GM19099 (cell line): ENCODE results near the gene BCL2L2.

Experiments used
- POLR2A ChIP-seq: IDR thresholded peaks from 3 replicates; pipeline ENCODE4 v1.6.1; 2011; ENCODE audit warnings: low read depth; ENCODE audit not compliant: insufficient read length; ENCODE audit errors: extremely low read depth

BCL2L2 gene, protein sequence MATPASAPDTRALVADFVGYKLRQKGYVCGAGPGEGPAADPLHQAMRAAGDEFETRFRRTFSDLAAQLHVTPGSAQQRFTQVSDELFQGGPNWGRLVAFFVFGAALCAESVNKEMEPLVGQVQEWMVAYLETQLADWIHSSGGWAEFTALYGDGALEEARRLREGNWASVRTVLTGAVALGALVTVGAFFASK

DNA sequence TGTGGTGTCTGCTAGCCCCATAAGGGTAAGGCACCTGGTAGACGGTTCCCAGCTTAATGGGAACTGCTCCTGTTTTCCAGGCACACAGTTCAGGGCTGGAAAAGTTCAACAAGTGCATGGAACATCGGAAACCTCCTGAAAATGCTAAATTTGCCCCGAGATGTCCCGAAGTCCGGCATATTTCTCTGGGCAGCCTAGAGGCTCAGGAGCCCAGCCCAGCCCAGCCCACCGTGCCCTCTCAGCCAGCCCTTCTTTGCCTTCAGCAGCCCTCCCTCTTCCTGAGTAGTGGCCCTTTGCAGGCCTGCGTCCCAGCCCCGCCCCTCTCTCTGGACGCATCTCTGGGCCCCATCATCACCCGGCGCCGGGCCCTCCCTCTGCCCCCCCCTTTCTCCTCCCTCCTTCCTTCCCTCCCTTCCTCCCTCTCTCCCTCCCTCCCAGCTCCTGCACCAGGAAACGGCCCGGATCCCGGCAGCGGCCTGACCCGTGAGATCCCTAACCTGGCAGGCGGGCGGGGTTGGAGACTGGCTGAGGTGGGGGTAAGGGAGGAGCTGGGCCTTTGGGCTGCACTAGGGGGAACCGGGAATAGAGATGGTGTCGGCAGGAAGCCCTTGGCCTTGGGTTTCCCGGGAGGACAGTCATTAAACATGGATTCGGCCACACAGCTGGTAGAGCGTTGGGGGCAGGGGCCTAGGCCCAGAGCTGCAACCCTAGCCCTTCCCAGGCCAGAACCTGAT, at the start of gene BCL2L2:
TSS of gene BCL2L2 (plus strand) at position 422 of the 734 bp plus-strand sequence. CDS start 935 bp downstream, outside the sequence.
- peak; percentile 84 for TF ChIP-seq POLR2A

DNA sequence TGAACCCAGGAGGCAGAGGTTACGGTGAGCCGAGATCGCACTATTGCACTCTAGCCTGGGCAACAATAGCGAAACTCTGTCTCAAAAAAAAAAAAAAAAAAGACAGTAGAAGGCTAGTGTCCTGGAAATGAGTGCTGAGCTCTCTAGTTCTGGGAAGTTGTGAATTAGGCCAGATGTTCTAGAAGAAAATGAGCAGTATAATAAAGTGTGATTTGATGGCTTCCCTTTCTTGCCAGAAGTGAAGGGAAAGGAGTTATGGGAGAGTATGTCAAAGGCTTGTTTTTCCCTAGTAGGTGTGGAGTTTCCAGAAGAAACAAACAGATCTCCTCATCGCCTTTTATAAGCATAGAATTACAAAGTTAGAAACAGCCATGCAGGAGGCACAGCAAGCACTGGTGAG, 48.4 kb upstream of the BCL2L2 start:
- TF ChIP-seq POLR2A, result no peak

DNA sequence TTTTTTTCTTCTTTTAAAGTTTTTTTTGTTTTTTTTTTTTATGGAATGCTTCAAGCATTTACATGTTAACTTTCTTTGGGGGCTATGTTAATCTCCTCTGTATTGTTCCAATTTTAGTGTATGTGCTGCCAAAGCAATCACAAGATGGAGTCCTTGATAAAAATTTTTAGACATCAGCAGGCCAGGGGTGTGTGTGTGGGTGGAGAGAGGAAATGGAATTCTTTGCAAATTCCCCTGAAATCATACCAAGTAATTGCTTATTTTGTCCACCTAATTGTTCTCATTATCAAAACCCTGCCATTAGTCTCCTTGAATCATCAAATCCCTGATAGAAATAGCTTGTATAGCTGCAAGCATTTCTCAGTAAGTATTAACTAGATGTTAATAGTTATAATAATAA, 47.2 kb upstream of the BCL2L2 start:
- TF ChIP-seq POLR2A, result no peak

DNA sequence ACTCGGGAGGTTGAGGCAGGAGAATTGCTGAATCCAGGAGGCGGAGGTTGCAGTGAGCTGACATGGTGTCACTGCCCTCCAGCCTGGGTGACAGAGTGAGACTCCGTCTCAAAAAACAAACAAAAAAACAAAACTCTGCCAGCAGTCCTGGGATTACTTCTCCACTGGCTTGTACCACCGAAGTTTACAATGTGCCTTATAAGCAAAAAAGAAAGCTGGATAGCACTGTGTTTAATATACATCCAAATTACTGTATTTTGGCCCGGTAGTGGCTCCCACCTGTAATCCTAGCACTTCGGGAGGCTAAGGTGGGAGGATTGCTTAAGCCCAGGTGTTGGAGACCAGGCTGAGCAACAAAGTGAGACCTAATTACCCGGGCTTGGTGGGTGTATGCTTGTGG, 37.4 kb upstream of the BCL2L2 start:
- no peak for TF ChIP-seq POLR2A

DNA sequence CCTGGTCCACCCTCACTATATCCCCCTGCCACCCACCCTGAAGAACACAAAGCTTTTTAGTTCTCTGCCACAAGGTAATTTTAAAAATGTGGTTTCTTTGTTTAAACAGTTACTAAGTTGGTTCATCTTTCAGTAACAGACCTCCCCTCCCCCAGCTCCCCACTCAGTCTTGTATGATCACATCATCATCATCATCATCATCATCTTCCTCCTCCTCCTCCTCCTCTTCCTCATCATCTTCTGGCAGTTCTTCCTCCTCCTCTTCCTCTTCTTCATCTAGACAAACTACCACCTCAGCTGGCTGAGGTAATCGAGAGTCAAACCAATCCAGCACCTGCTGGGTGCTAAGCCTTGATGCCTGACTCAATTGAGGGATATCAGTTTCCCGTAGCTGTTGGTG, 31.2 kb upstream of the BCL2L2 start:
- TF ChIP-seq POLR2A, result no peak

DNA sequence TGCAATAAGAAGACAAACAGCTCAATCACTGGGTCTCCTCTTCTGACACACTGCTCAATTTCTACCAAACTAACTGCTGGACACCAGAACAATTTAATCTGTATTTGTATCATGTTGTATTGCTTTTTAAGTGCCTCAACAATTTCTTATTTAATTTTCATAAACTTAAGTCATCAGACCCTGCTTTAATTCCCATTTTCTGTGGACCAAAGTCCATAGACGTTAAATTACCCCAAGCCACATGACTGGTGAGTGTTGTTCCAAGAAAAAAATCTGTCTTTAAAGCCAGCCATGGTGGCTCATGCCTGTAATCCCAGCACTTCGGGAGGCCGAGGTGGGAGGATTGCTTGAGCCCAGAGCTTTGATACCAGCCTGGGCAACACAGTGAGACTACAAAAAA, 29.4 kb upstream of the BCL2L2 start:
- no peak for TF ChIP-seq POLR2A

DNA sequence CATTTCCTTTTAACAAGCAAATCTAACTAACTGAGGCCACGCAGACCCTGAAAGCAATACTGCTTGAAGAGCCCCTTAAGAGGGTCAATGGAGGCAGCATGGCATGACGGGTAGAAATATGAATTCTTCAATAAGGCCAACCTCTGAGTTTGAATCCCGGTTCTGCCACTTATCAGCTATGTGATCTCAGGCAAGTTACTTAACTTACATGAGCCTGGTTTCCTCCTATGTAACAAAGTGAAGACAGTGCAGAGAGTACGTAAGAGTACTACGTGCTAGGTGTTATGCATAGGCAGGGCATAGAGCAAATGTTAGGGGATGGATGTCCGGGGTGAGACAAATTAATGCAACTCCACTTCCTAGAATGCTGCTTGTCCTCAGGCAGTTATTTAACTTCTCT, 25.4 kb upstream of the BCL2L2 start:
- TF ChIP-seq POLR2A, result no peak

DNA sequence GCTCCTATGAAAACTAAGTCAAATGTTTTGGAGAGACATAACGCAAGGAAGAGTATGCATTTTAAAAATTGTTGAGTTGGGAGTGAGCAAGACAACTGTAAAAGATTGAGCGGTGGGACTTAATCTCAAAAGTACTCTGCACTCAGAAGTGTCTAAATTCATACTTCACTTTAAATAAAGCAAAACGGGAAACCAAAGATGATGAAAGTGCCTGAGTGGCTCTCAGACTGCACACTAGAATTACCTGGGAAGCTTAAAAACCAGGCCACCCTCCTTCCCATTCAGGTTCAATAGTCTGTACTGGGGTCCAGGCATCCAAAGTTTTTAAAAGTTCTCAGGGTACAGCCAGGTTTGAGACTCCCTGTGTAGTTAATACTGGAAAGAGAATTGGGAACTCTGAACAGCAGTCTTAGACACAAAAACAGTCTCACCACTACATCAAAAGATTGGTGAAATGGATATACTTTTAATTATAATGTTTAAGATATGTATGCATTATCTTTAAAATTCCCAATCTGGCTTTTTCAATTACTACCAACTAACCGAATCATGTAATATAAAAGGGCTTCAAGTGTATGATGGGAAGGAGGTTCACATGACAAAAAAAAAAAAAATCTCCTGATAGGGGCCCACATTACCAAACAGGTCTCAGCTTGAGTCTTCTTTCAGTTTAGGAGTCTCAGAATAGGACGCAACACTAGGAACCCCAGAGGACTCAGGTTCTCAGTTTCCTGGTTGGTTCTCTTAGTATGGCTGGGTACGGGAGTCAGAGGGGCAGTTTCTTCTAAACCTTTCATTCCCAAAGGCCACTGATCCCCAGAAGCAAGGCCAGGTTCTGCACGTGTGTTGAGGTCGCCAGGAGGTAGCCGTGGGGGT, 21.7 kb upstream of the BCL2L2 start:
- peak; percentile 38 for TF ChIP-seq POLR2A

DNA sequence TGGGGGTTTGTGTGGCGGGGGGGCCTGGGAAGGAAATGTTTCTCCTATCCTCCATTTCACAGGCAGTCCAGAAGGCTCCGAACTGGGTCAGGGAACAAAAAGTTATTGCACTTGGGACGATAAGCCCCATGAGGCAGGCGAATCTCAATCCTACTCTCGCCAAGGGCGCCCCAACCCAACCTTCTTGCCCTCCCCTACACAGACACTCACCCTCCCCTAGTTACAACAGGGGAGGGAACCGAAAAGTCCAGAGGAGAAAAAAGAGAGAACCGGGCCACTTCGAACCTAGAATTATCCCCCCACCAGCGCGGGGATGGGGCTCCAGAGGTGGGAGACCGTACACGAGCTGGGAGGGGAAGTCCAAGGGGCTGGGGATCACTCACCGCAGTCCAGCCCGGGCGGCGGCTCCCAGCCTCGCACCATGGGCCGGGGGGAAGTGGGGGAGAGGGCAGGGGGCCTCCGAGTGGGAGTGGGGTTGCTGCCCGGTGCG, 21.1 kb upstream of the BCL2L2 start:
- no peak for TF ChIP-seq POLR2A

DNA sequence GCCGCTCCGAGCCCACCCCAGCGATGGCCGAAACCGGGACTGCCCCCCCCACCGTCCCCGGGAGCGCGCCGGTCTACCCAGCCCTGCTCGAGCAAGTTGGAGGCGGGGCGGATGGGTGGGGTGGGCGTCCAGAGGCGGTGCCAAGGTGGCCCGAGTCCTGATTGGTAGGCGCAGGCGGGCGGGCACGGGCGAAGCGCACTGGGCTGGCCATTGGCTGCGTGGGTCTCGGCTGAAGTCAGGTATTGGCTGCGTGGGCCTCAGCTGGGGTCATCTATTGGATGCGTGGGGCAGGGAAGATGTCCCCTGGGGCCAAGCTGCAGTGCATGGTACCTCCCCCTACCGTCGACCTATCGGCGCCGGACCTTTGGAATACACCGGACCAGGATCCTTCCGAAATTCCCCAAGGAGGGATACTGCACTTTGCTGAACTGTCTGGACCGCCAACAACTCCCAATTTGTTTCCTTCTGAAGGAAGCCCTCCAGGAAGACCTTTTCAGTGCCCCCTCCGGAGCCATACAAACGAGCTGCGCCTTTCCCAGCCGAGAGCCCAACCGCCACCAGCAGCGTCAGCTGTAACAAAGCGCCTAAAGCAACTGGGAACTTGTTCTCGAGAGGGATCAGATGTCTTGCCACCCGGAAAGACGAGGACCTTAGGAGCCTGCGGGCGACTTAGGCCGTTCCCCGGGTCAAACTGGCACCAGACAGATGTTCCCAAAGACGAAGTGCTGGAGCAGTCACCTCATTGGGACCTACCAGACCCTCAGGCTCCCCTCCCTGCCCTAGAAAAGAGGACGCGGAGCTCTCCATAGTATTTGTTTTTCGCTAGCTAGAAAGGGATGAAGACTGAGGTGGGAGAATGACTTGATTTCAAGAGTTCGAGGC, 20.4 kb upstream of the BCL2L2 start, which contains the start of gene HOMEZ:
TSS of gene HOMEZ (minus strand) at position 113 of the 882 bp plus-strand sequence. CDS start 180 bp downstream, outside the sequence.
- TF ChIP-seq POLR2A, result peak; percentile 76

DNA sequence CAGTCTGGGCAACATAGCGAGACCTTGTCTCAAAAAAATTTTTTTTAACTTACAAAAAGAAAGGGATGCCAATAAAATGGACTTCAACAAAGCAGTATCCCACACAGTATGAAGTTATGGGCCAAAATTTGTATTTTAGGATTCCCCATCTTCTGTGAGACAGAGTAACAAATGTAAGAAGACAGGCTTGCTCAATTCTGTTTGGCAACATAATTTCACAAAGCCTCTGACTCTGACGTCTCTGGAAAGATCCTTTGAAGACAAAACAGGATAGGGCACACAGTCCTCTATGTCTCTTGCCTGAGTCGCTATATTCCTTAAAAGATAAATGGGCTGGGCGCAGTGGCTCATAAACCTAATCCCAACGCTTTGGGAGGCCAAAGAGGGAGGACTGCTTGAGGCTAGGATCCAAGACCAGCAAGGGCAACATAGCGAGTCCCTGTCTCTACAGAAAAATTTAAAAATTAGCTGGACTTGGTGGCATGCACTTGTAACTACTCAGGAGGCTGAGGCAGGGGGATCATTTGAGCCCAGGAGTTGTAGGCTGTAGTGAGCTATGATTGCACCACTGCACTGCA, 19.6 kb upstream of the BCL2L2 start:
- no peak for TF ChIP-seq POLR2A

DNA sequence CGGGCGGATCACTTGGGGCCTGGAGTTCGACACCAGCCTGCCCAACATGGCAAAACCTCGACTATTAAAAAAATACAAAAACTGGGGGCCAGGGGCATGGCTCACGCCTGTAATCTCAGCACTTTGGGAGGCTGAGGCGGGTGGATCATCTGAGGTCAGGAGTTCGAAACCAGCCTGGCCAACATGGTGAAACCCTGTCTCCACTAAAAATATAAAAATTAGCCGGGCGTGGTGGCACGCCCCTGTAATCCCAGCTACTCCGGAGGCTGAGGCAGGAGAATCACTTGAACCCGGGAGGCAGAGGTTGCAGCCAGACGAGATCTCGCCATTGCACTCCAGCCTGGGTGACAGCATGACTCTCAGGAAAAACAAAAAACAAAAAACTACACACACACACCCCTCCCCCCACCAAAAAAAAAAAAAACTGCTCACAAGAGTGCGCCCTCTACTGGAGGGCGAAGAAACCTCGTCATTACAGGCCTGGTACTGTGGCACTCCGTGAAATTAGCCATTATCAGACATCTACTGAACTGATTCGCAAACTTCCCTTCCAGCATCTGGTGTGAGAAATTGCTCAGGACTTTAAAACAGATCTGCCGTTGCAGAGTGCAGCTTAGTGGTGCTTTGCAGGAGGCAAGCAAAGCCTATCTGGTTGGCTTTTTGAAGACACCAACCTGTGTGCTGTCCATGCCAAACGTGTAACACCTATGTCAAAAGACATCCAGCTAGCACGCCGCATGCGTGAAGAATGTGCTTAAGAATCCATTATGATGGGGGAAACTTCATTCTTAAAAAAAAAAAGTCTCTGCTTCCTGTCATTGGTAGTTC, 11.7 kb upstream of the BCL2L2 start:
- TF ChIP-seq POLR2A, result no peak

DNA sequence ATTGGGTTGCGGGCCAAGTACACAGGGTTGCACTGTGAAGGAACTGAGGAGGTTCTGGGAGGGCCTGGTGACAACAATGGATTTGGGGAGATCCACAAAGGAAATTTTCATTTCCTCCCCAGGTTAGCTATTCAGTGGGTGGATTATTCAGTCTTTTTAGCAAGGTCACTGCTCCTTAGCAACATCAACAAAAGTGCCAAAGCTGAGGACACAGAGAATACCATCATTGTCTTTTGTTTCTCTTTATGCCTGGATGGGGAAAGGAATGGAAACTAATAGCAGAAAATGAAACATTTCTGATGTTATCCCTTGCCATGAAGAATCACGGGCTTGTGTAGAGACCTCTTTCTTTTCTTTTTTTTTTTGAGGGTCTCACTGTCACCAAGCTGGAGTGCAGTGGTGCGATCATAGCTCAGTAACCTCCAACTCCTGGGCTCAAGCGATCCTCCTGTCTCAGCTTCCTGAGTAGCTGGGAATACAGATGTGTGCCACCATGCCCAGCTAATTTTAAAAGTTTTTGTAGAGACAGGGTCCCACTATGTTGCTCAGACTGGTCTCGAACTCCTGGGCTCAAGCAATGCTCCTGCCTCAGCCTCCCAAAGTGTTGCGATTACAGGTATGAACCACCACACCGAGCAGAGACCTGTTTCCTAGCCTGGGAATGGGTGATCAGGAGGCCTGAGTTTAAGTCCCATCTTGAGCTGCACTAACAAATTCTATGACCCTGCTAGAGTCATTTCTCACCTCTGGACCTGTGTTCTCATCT, 10.4 kb upstream of the BCL2L2 start:
- TF ChIP-seq POLR2A, result no peak

DNA sequence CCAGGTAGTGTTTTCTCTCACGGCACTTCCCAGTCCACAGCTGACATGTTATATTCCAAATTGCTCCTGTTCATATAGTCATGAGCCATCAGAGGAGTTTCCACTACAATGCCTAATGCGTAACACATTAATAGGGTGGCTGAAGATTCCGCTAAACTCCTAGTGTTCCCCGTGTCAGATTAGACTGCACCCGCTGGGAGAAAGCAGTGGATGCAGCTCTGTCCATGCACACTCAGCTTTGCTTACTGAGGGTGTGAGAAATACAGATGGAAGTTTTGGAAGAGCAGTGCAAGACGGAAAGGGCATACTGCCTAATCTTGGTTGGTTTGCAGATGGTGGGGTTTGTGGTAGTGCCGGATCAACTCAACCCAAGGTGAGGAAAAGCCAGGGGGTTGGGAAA, 9.5 kb upstream of the BCL2L2 start:
- TF ChIP-seq POLR2A, result no peak
